Right atrium auricular region (tissue), 2 donors: ENCODE results near the gene SP110. TPM values are rescaled to one million over a fixed set of nuclear protein-coding genes. Genes with fewer than 3 reads are reported as not detected.
"Not testable (repeated sequence)": the region's sequence is repeated elsewhere in the genome, so short reads cannot be mapped to it uniquely, and the experiment has no call there.

Experiments used
- DNase-seq: peaks from one replicate; pipeline ENCODE4 v3.0.0-alpha.2; 2019; ENCODE audit warnings: low spot score
- H3K27ac ChIP-seq, 2 donors: fragments of 200-600 bp; sonication (generic); 1 replicate in 1 of 2; 2 replicates in 1 of 2; pipeline ENCODE4 v1.5.1; 2016 to 2019
- H3K27me3 ChIP-seq, 2 donors: fragments of 200-600 bp; sonication (generic); one replicate each; pipeline versions ENCODE4 v1.5.1 to v1.6.0; 2017 to 2019
- H3K36me3 ChIP-seq: fragments of 200-600 bp; sonication (generic); one replicate; pipeline ENCODE4 v1.5.1; 2016
- H3K4me1 ChIP-seq, 2 donors: fragments of 200-600 bp; sonication (generic); one replicate each; pipeline versions ENCODE4 v1.5.1 to v1.6.0; 2017 to 2019
- H3K4me3 ChIP-seq, 2 donors: fragments of 200-600 bp; sonication (generic); 1 replicate in 1 of 2; 2 replicates in 1 of 2; pipeline ENCODE4 v1.5.1; 2017 to 2019; ENCODE audit warnings: mild to moderate bottlenecking in 1 of 2, moderate library complexity in 1 of 2
- H3K9me3 ChIP-seq, 2 donors: fragments of 200-600 bp; sonication (generic); one replicate each; pipeline ENCODE4 v1.5.1; 2019
- CTCF ChIP-seq, 2 donors: fragments of 200-600 bp; sonication (generic); IDR thresholded peaks; one replicate each; pipeline ENCODE4 v1.5.1; 2019; ENCODE audit warnings: antibody characterized with exemption in 2 of 2
- total RNA-seq, 2 donors: library from RNA; depleted of rRNA; stranded (reverse); fragments of >200 nt; gene quantifications; one replicate each; pipeline ENCODE4 v1.1.0, GENCODE V29; 2016

Gene SP110
- total RNA-seq, 2 donors from 2014 or later: 7.5 to 10.3 TPM

GRCh38 chr2:230224458-230224857, 4.7 kb upstream of the SP110 start:
- H3K27me3 ChIP-seq: no peaks in the 10 kb centered on the region
- H3K27ac ChIP-seq: no peak overlapping the region
- H3K36me3 ChIP-seq: no peaks in the 10 kb centered on the region
- no peak overlapping the region for H3K4me3 ChIP-seq
- no peak for TF ChIP-seq CTCF (IDR thresholded peaks at IDR 0.05)
- DNase-seq: no peak
- no peaks in the 10 kb centered on the region for H3K9me3 ChIP-seq
- peaks cover 0 to 6% of the 10 kb centered on the region in 2 donors for H3K4me1 ChIP-seq

GRCh38 chr2:230222829-230223228, 3.0 kb upstream of the SP110 start:
- not testable (repeated sequence) for H3K9me3 ChIP-seq, H3K36me3 ChIP-seq, DNase-seq, H3K4me3 ChIP-seq, H3K27me3 ChIP-seq, H3K27ac ChIP-seq
- peaks cover 0 to 20% of the 10 kb centered on the region in 2 donors for H3K4me1 ChIP-seq

- Histone ChIP-seq H3K27ac (no peak overlapping the region), H3K4me1 (peaks cover 0 to 25% of the 10 kb centered on the region in 2 donors), H3K27me3 (no peaks in the 10 kb centered on the region), H3K4me3 (no peak overlapping the region), H3K9me3 (no peaks in the 10 kb centered on the region), H3K36me3 (no peaks in the 10 kb centered on the region)
- DNase-seq: no peak
- TF ChIP-seq CTCF (IDR thresholded peaks at IDR 0.05): no peak
Measured at GRCh38 chr2:230221493-230221892, 1.7 kb upstream of the SP110 start.

DNA sequence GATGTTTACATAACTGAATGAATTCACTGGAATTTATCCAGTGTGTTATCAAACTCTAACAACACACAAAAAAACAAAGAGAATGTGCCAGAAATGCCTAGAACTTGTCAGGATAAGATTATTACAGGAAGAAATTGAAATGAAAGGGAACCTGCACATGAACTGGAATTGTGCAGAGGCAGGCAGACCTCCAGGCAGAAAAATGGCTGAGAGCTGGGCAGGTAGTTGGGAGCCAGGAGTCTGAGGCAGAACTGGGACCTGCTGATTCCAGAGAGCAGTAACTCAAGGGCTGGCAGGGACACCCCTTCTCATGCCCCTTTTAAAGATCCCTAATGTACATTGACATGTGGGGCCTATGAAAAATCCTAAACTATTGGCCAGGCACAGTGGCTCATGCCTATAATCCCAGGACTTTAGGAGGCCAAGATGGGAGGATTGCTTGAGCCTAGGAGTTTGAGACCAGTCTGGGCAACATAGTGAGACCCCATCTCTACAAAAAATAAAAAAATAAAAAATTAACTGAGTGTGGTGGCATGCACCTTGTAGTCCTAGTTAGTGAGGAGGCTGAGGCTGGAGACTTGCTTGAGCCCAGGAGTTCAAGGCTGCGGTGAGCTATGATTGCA, 674 bp upstream of the SP110 start:
- Histone ChIP-seq H3K27me3 (no peaks in the 10 kb centered on the region), H3K4me3 (peak overlapping the region; percentile 61 to 65), H3K9me3 (no peaks in the 10 kb centered on the region), H3K27ac (peak overlapping the region; percentile 75), H3K4me1 (peaks cover 0 to 25% of the 10 kb centered on the region in 2 donors), H3K36me3 (peaks cover 6% of the 10 kb centered on the region)
- DNase-seq: no peak
- no peak for TF ChIP-seq CTCF (IDR thresholded peaks at IDR 0.05)

GRCh38 chr2:230218421-230218820, 1.4 kb downstream of the SP110 start:
- no peak overlapping the region for H3K27ac ChIP-seq
- peaks cover 0 to 25% of the 10 kb centered on the region in 2 donors for H3K4me1 ChIP-seq
- DNase-seq: no peak
- no peaks in the 10 kb centered on the region for H3K27me3 ChIP-seq
- H3K9me3 ChIP-seq: no peaks in the 10 kb centered on the region
- no peak overlapping the region for H3K4me3 ChIP-seq
- H3K36me3 ChIP-seq: peaks cover 26% of the 10 kb centered on the region
- TF ChIP-seq CTCF (IDR thresholded peaks at IDR 0.05): no peak

GRCh38 chr2:230217424-230217823, 2.4 kb downstream of the SP110 start:
- H3K4me1 ChIP-seq: peaks cover 0 to 25% of the 10 kb centered on the region in 2 donors
- H3K27me3 ChIP-seq: no peaks in the 10 kb centered on the region
- H3K9me3 ChIP-seq: no peaks in the 10 kb centered on the region
- no peak overlapping the region for H3K4me3 ChIP-seq
- DNase-seq: no peak
- peaks cover 34% of the 10 kb centered on the region for H3K36me3 ChIP-seq
- no peak overlapping the region for H3K27ac ChIP-seq
- TF ChIP-seq CTCF (IDR thresholded peaks at IDR 0.05): no peak
